Activated T-helper 17 cell treated with anti-CD3 and anti-CD28 coated beads, Interleukin-2, amount 50 U/mL, for 72 hours (primary cell): ENCODE data around the gene GLB1L3. TPM values are rescaled to one million over a fixed set of nuclear protein-coding genes. Genes with fewer than 3 reads are reported as not detected.

Experiments used
- ATAC-seq: fragments of 150-1000 bp; cut with Tn5 transposase; replicated peaks from 2 replicates; pipeline ENCODE4 v1.10.0; 2021; ENCODE audit warnings: mild to moderate bottlenecking, moderate library complexity
- H3K27ac Mint-ChIP-seq: one replicate; pipeline ENCODE4 v1.8.0; 2022; ENCODE audit warnings: mixed read lengths
- H3K27me3 Mint-ChIP-seq: one replicate; pipeline ENCODE4 v1.8.0; 2022; ENCODE audit warnings: mixed read lengths
- H3K36me3 Mint-ChIP-seq: one replicate; pipeline ENCODE4 v1.8.0; 2022; ENCODE audit warnings: low read depth, mild to moderate bottlenecking, mixed read lengths
- H3K4me1 Mint-ChIP-seq: one replicate; pipeline ENCODE4 v1.8.0; 2022; ENCODE audit warnings: mixed read lengths
- H3K4me3 Mint-ChIP-seq: one replicate; pipeline ENCODE4 v1.8.0; 2022; ENCODE audit warnings: mild to moderate bottlenecking, mixed read lengths
- H3K9me3 Mint-ChIP-seq: one replicate; pipeline ENCODE4 v1.8.0; 2022; ENCODE audit warnings: mixed read lengths
- total RNA-seq, 2 donors: library from RNA; stranded (reverse); gene quantifications; one replicate each; pipeline ENCODE4 v1.2.3, GENCODE V29; 2022

Gene GLB1L3, protein sequence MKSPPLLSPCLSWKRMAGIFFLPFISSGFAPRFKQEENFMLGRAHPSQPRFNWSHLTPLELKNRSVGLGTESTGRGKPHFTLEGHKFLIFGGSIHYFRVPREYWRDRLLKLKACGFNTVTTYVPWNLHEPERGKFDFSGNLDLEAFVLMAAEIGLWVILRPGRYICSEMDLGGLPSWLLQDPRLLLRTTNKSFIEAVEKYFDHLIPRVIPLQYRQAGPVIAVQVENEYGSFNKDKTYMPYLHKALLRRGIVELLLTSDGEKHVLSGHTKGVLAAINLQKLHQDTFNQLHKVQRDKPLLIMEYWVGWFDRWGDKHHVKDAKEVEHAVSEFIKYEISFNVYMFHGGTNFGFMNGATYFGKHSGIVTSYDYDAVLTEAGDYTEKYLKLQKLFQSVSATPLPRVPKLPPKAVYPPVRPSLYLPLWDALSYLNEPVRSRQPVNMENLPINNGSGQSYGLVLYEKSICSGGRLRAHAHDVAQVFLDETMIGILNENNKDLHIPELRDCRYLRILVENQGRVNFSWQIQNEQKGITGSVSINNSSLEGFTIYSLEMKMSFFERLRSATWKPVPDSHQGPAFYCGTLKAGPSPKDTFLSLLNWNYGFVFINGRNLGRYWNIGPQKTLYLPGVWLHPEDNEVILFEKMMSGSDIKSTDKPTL
- 10 to 100 TPM; 10.9 to 15.7 TPM for total RNA-seq

DNA sequence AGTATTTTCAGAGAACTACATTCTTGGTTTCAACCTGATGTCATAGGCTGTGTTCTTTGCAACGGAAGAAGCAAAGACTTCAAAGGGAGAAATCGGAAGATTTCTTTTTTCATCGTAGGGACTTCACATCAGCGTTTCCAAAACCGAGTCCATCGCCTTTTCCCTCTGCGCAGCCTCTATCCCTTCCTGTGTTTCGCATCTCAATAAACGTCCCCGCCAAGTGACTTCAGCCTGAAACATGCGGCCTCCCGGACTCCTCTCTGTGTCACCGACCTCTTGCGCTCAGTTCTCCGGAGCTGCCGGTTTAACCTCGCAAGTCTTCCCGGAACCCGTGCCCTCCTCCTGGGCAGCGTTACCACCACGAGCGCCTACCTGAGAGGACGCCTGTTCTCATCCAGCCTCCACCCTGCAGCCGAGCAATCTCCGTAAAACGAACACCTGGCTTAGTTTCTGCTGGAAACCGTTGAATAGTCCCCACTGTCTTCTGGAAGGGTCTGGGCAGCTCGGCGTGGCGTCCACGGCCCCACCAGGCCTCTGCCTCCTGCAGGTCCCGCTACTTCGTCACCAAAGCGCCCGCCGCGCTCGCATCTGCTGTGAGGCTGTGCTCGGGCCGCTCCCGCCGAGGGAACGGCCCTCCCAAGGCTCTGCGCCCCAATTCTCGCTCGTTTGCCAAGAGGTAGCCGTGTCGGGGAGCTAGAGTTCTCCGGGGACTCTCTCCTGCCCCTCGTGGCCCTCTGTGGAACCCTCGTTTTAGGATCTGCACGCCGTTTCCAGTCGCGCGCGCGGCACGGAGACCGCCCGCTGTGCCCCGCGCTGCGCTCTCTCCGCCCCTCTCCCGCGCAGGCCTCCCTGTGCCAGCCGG, at the start of gene GLB1L3:
Gene GLB1L3 (plus strand): TSS at position 846 of the 862 bp plus-strand sequence. CDS start 362 bp downstream, outside the sequence.
- H3K4me1 Mint-ChIP-seq = peaks cover 21% of the 10 kb centered on the region
- H3K9me3 Mint-ChIP-seq = no peaks in the 10 kb centered on the region
- peak; percentile 79 for ATAC-seq
- H3K36me3 Mint-ChIP-seq = no peaks in the 10 kb centered on the region
- H3K4me3 Mint-ChIP-seq = peak within 1 kb of the TSS; percentile 97
- H3K27ac Mint-ChIP-seq = peak within 1 kb of the TSS; percentile 93
- no peaks in the 10 kb centered on the region for H3K27me3 Mint-ChIP-seq

DNA sequence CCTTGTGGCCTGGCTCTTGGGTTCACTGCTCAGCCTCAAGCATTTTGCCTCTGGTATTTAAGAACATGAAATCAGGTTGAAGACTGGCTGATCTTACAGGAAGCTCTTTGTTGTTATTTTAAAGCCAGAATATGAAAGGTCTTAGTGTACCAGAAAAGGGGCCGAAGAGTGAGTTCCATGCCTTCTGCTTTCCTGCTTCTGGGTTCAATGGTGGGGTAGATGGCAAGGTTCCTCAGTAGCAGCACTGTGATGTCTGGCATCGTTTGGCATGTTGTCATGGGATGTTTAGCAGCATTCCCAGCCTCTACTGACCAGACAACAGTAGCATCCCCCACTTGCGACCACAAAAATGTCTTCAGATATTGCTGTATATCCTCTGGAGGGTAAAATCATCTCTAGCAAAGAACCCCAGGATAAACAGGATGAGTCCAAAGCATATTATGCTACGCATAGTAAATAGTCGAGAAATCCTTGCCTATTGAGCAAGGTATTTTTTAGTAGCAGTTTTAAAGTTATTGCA, 49.3 kb upstream of the GLB1L3 start:
- H3K4me3 Mint-ChIP-seq = peak overlapping the region; percentile 96
- no peaks in the 10 kb centered on the region for H3K27me3 Mint-ChIP-seq
- no peak for ATAC-seq
- H3K9me3 Mint-ChIP-seq = no peaks in the 10 kb centered on the region
- H3K4me1 Mint-ChIP-seq = peaks cover 47% of the 10 kb centered on the region
- peaks cover 29% of the 10 kb centered on the region for H3K36me3 Mint-ChIP-seq
- peak overlapping the region; percentile 48 for H3K27ac Mint-ChIP-seq

GRCh38 chr11:134228625-134229024, 47.6 kb upstream of the GLB1L3 start:
- H3K27me3 Mint-ChIP-seq = no peaks in the 10 kb centered on the region
- no peak for ATAC-seq
- peaks cover 12% of the 10 kb centered on the region for H3K36me3 Mint-ChIP-seq
- no peaks in the 10 kb centered on the region for H3K9me3 Mint-ChIP-seq
- peaks cover 39% of the 10 kb centered on the region for H3K4me1 Mint-ChIP-seq
- no peak overlapping the region for H3K27ac Mint-ChIP-seq
- no peak overlapping the region for H3K4me3 Mint-ChIP-seq

DNA sequence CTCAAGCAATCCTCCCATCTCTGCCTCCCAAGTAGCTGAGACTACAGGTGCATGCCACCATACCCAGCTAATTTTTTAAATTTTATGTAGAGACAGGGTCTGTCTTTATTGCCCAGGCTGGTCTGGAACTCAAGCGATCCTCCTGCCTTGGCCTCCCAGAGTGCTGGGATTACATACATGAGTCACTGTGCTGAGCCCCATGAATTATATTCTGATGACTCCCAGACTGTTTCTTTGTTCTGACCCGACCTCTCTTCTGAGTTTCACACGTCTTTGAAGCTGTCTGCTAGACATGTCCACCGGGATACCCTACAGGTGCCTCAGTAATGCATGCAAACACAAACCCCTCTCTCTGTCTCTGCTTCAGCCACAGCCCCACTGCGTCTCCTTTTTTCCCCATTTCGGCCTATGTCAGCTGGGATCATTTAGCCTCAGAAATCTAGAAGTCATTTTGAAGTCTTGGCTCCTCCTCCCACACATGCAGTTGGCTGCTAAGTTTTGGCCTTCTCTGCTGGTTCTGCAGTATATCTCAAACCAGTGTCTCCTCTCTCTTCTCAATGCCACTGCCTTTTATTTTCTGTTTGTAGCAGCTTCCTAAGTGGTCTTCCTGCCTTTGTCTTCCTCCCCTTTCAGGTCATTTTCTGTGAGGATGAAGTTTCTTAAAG, 46.9 kb upstream of the GLB1L3 start:
- no peak for ATAC-seq
- Mint-ChIP-seq H3K4me3 (peak overlapping the region; percentile 19), H3K27me3 (no peaks in the 10 kb centered on the region)

GRCh38 chr11:134230339-134230738, 45.8 kb upstream of the GLB1L3 start:
- H3K27me3 Mint-ChIP-seq = no peaks in the 10 kb centered on the region
- peak overlapping the region; percentile 19 for H3K4me3 Mint-ChIP-seq
- H3K4me1 Mint-ChIP-seq = peaks cover 39% of the 10 kb centered on the region
- H3K27ac Mint-ChIP-seq = peak overlapping the region; percentile 61
- H3K36me3 Mint-ChIP-seq = peaks cover 11% of the 10 kb centered on the region
- no peaks in the 10 kb centered on the region for H3K9me3 Mint-ChIP-seq
- ATAC-seq = peak; percentile 18

More for the DNA sequence above, 46.9 kb upstream of the GLB1L3 start:
- H3K4me1 Mint-ChIP-seq = peaks cover 39% of the 10 kb centered on the region
- H3K36me3 Mint-ChIP-seq = peaks cover 5% of the 10 kb centered on the region
- H3K27ac Mint-ChIP-seq = peak overlapping the region; percentile 61
- H3K9me3 Mint-ChIP-seq = no peaks in the 10 kb centered on the region

DNA sequence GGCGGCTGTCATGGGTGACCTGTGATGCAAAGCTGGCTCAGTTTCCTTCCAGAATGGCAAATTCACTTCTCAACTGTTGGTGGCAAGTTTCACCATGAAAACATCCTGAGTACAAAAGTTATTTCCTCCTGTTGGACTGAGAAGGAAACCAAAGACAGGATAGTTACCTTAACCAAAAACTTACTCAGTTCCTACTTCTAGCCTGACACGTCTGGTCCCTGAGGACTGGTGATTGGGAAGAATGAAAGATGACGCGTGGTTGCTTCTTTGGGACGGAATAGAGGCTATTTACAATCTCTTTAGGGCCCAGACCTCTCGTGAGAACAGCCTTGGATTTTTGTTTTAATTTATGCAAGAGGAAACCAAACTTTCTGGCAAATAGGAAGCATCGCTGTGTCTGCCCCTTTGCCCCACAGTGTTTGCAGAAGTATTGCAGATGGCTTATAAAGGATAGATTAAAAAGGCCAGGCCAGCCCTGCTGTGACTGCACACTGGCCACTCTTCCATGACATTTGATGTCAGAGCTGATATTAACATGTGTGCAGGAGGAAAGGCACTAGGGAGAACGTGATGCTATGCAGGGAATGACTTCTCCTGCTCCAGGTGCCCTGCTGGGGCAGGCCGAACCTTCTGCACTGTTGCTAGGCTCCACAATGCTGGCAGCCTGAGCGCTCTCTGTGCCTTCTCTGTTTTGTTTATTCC, 44.1 kb upstream of the GLB1L3 start:
- H3K36me3 Mint-ChIP-seq = peaks cover 29% of the 10 kb centered on the region
- peaks cover 36% of the 10 kb centered on the region for H3K4me1 Mint-ChIP-seq
- peak overlapping the region; percentile 59 for H3K27ac Mint-ChIP-seq
- ATAC-seq = no peak
- H3K4me3 Mint-ChIP-seq = no peak overlapping the region
- no peaks in the 10 kb centered on the region for H3K27me3 Mint-ChIP-seq
- H3K9me3 Mint-ChIP-seq = no peaks in the 10 kb centered on the region

DNA sequence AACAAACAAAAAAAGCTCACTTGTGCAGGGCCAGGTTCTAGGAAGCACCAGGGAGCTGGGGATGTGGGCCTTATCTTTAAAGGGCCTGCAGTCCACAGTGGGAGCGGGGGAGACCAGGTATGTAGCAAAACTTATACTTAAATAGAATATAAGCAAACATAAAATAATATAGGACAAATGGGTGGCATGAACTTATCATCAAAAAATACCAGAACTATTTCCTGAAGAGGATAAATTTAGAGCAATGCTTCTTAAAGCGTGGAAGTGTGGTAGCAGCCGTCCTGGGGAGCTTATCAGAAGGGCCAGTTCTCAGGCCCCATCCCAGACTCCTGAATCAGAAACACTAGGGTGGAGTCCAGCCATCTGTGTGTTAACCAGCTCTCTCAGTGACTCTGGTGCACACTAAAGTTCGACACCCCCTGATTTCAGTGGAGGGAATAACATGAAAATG, 42.4 kb upstream of the GLB1L3 start:
- no peaks in the 10 kb centered on the region for H3K9me3 Mint-ChIP-seq
- no peaks in the 10 kb centered on the region for H3K27me3 Mint-ChIP-seq
- ATAC-seq = no peak
- no peak overlapping the region for H3K4me3 Mint-ChIP-seq
- H3K27ac Mint-ChIP-seq = no peak overlapping the region
- peaks cover 36% of the 10 kb centered on the region for H3K36me3 Mint-ChIP-seq
- peaks cover 27% of the 10 kb centered on the region for H3K4me1 Mint-ChIP-seq

GRCh38 chr11:134235399-134235798, 40.8 kb upstream of the GLB1L3 start:
- Mint-ChIP-seq H3K4me1 (peaks cover 13% of the 10 kb centered on the region), H3K27ac (no peak overlapping the region), H3K36me3 (peaks cover 44% of the 10 kb centered on the region), H3K27me3 (no peaks in the 10 kb centered on the region), H3K4me3 (no peak overlapping the region), H3K9me3 (no peaks in the 10 kb centered on the region)
- no peak for ATAC-seq

DNA sequence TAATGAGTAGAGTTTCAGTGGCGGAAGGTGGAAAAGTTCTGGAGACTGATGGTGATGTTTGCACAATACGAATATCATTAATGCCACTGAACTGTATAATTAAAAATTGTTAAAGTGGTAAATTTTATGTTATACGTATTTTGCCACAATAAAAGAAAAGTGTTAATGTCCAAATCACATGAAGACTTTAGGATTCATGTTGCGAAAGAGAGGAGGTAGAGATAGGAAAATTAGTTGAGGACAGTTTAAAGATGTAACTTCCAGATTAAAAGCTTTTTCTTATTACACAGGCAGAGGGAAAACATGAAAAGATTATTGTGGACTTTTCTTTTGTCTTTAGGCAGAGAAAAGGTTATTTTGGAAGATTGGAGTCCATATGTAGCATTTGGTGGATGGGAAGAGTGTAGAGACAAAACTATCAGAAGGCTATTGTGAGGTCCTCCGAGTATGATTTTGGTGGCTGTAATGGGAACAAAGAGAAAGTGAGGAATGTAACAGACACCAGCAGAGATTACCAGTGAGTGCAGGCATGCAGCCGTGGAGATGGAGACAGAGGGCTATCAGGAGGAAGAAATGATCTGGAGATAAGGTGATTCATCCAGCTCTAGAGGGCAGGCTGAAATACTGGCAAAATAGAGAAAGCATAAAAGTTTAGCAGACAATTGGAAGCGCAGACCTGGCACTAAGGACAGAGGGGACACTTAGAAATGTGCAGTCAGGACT, 39.2 kb upstream of the GLB1L3 start:
- Mint-ChIP-seq H3K4me3 (no peak overlapping the region), H3K4me1 (peaks cover 8% of the 10 kb centered on the region), H3K27ac (peak overlapping the region; percentile 73), H3K9me3 (no peaks in the 10 kb centered on the region), H3K27me3 (no peaks in the 10 kb centered on the region), H3K36me3 (peaks cover 47% of the 10 kb centered on the region)
- no peak for ATAC-seq

- H3K4me3 Mint-ChIP-seq = no peak overlapping the region
- no peaks in the 10 kb centered on the region for H3K27me3 Mint-ChIP-seq
- no peaks in the 10 kb centered on the region for H3K9me3 Mint-ChIP-seq
- no peak for ATAC-seq
- H3K36me3 Mint-ChIP-seq = peaks cover 53% of the 10 kb centered on the region
- H3K4me1 Mint-ChIP-seq = peaks cover 4% of the 10 kb centered on the region
- peak overlapping the region; percentile 73 for H3K27ac Mint-ChIP-seq
Measured at GRCh38 chr11:134237557-134237922, 38.6 kb upstream of the GLB1L3 start.

- H3K27me3 Mint-ChIP-seq = no peaks in the 10 kb centered on the region
- no peak for ATAC-seq
- no peaks in the 10 kb centered on the region for H3K9me3 Mint-ChIP-seq
- H3K36me3 Mint-ChIP-seq = peaks cover 67% of the 10 kb centered on the region
- H3K4me1 Mint-ChIP-seq = no peaks in the 10 kb centered on the region
- no peak overlapping the region for H3K27ac Mint-ChIP-seq
- H3K4me3 Mint-ChIP-seq = no peak overlapping the region
Measured at GRCh38 chr11:134238956-134239355, 37.2 kb upstream of the GLB1L3 start.

GRCh38 chr11:134240592-134240991, 35.6 kb upstream of the GLB1L3 start:
- Mint-ChIP-seq H3K9me3 (no peaks in the 10 kb centered on the region), H3K27ac (no peak overlapping the region), H3K4me1 (no peaks in the 10 kb centered on the region), H3K36me3 (peaks cover 71% of the 10 kb centered on the region), H3K4me3 (no peak overlapping the region), H3K27me3 (no peaks in the 10 kb centered on the region)
- ATAC-seq = no peak

DNA sequence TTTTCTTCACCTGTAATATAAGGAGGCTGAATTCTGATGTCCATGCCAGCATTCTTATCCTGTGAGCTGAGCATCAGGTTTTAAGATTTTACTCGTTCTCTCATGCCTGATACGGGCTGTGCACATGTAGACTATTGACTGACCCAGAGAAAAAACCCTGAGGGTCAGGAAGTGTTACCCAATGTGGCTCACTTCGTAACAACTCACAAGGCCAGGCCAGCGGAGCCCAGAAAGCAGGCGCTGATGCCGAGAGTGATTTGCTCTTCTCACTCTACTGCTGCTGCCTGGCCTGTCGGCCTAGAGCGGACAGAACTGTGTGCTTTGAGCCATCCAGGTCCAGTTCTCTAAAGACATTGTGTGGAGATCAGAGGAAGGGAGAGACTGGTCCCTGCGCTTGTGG, 33.8 kb upstream of the GLB1L3 start:
- H3K4me3 Mint-ChIP-seq = no peak overlapping the region
- no peaks in the 10 kb centered on the region for H3K27me3 Mint-ChIP-seq
- H3K36me3 Mint-ChIP-seq = peaks cover 71% of the 10 kb centered on the region
- H3K9me3 Mint-ChIP-seq = no peaks in the 10 kb centered on the region
- peak overlapping the region; percentile 45 for H3K27ac Mint-ChIP-seq
- ATAC-seq = no peak
- no peaks in the 10 kb centered on the region for H3K4me1 Mint-ChIP-seq
